Nephron progenitor cell (in vitro differentiated cells): ENCODE results near the gene UBAC2.

Source experiments
- DNase-seq: peaks from one replicate; pipeline ENCODE4 v3.0.0; 2021
- H3K27ac Mint-ChIP-seq: 2 replicates; pipeline ENCODE4 v1.8.0; 2021; ENCODE audit warnings: mild to moderate bottlenecking, moderate library complexity, mixed read lengths
- H3K27me3 Mint-ChIP-seq: 2 replicates; pipeline ENCODE4 v1.8.0; 2021; ENCODE audit warnings: mild to moderate bottlenecking, low read depth, mixed read lengths; ENCODE audit not compliant: poor library complexity
- H3K36me3 Mint-ChIP-seq: 2 replicates; pipeline ENCODE4 v1.8.0; 2021; ENCODE audit warnings: low read depth, mixed read lengths
- H3K4me1 Mint-ChIP-seq: 2 replicates; pipeline ENCODE4 v1.8.0; 2021; ENCODE audit warnings: mixed read lengths
- H3K4me3 Mint-ChIP-seq: 2 replicates; pipeline ENCODE4 v1.8.0; 2021; ENCODE audit warnings: mild to moderate bottlenecking, moderate library complexity, mixed read lengths
- H3K9me3 Mint-ChIP-seq: 2 replicates; pipeline ENCODE4 v1.8.0; 2021; ENCODE audit warnings: mild to moderate bottlenecking, moderate library complexity, mixed read lengths
- TF ChIP-seq, protein P1 (sequence below): fragments of 200-600 bp; sonication (generic); IDR thresholded peaks from 2 replicates; pipeline ENCODE4 v1.5.0; 2021; ENCODE audit warnings: antibody characterized with exemption

The UBAC2 gene

DNA sequence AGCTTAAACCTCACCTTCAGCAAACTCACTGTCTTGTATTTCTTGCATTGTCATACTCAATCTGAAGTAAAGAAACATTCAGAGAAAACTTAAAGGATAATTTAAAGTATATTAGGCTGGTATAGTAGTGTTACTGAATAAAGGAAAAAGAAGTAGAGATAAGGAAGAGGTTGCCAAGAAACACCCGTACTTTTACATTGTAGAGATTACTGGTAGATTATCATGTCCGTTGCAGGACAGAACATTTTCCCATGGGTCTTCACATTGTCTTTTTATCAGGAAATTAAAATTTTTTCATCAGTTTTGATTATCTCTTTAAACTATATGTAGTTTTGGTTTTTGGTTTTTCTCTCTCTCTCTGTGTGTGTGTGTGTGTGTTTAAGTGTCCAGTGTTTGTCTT lies 126.5 kb downstream of the UBAC2 start:
- no peak for DNase-seq
- Mint-ChIP-seq H3K27ac (no peak overlapping the region), H3K4me1 (peaks cover 18% of the 10 kb centered on the region), H3K9me3 (no peaks in the 10 kb centered on the region), H3K36me3 (peaks cover 69% of the 10 kb centered on the region), H3K4me3 (no peak overlapping the region), H3K27me3 (peaks cover 4% of the 10 kb centered on the region)
- TF ChIP-seq, protein P1, sequence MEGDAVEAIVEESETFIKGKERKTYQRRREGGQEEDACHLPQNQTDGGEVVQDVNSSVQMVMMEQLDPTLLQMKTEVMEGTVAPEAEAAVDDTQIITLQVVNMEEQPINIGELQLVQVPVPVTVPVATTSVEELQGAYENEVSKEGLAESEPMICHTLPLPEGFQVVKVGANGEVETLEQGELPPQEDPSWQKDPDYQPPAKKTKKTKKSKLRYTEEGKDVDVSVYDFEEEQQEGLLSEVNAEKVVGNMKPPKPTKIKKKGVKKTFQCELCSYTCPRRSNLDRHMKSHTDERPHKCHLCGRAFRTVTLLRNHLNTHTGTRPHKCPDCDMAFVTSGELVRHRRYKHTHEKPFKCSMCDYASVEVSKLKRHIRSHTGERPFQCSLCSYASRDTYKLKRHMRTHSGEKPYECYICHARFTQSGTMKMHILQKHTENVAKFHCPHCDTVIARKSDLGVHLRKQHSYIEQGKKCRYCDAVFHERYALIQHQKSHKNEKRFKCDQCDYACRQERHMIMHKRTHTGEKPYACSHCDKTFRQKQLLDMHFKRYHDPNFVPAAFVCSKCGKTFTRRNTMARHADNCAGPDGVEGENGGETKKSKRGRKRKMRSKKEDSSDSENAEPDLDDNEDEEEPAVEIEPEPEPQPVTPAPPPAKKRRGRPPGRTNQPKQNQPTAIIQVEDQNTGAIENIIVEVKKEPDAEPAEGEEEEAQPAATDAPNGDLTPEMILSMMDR = no peak

DNA sequence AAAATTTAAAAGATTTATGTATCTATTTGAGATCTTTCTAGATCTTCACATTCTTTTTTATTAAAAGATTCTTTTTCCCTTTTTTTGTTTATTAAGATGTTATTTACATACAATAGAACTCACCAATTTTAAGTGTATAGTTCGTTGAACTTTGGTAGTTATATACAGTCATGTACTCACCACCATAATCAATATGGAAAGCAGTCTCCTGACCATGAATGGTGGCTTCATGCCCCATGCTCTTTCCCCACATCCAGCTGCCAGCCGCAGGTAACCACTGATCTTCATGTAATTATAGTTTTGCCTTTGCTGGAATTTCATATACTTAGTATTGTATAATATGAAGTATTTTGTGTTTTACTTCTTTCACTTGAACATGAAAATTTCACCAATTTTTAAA lies 127.1 kb downstream of the UBAC2 start:
- peaks cover 4% of the 10 kb centered on the region for H3K27me3 Mint-ChIP-seq
- DNase-seq = no peak
- H3K9me3 Mint-ChIP-seq = no peaks in the 10 kb centered on the region
- no peak overlapping the region for H3K4me3 Mint-ChIP-seq
- peaks cover 11% of the 10 kb centered on the region for H3K4me1 Mint-ChIP-seq
- H3K27ac Mint-ChIP-seq = no peak overlapping the region
- TF ChIP-seq, protein P1 = no peak
- H3K36me3 Mint-ChIP-seq = peaks cover 63% of the 10 kb centered on the region

DNA sequence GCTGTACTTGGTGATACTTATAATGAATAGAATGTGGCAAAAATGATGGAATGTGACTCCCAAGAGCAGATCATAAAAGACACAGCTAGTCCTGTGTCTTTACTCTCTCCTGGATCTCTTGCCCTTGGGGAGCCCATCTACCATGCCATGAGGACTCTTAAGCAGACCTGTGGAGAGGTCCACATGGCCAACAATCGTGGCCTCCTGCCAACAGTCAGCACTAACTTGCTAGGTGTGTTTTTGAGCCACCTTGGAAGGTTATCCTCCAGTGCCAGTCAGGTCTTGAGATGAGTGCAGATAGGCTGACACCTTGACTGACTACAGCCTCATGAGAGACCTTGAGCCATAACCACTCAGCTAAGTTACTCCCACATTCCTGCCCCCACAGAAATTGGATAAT lies 128.8 kb downstream of the UBAC2 start:
- no peaks in the 10 kb centered on the region for H3K9me3 Mint-ChIP-seq
- DNase-seq = no peak
- peaks cover 6% of the 10 kb centered on the region for H3K4me1 Mint-ChIP-seq
- peaks cover 54% of the 10 kb centered on the region for H3K36me3 Mint-ChIP-seq
- H3K27me3 Mint-ChIP-seq = peaks cover 4% of the 10 kb centered on the region
- no peak overlapping the region for H3K27ac Mint-ChIP-seq
- TF ChIP-seq, protein P1 = no peak
- no peak overlapping the region for H3K4me3 Mint-ChIP-seq

DNA sequence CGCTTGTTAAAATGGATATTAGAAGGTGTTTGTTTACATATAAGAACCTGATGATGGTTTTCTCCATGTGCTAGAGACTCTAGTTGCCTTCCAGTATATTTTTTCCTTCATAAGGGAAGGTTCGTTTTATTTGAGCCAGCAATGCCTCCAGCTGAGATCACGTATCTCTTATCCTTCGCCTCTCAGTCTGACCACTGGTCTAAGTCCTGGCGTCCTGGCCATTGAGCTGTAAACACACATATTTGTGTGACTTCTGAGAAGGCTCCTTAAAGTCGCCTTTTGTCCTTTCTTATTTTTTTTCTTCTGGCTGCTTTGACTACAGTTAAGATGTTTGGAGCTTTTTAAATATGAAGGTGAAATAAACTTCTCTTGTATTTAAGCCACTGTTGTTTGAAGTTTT lies 130.3 kb downstream of the UBAC2 start:
- TF ChIP-seq, protein P1 = no peak
- peaks cover 41% of the 10 kb centered on the region for H3K36me3 Mint-ChIP-seq
- no peaks in the 10 kb centered on the region for H3K27me3 Mint-ChIP-seq
- DNase-seq = no peak
- H3K4me1 Mint-ChIP-seq = peaks cover 15% of the 10 kb centered on the region
- no peaks in the 10 kb centered on the region for H3K9me3 Mint-ChIP-seq
- H3K4me3 Mint-ChIP-seq = no peak overlapping the region
- H3K27ac Mint-ChIP-seq = no peak overlapping the region

DNA sequence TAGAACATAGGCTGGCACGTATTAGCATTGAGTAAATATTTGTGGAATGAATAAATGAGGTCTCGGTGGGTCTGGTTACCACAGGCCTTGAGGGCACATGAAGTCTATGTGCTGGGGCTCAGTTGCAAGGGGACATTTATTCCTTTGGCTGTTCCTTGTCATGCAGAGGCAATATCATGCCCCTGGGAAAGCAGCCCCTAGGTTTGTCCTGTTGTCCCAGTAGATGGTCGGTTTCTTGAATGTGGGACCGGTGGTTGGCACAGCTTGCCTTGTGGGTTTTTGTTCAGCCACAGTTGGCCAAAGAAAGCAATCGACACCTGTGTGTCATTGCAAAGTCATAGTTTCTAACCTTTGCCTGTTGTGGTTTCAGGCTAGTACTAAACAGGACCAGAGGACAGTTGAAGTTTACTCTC lies 131.2 kb downstream of the UBAC2 start:
- DNase-seq = no peak
- H3K36me3 Mint-ChIP-seq = peaks cover 36% of the 10 kb centered on the region
- peaks cover 24% of the 10 kb centered on the region for H3K4me1 Mint-ChIP-seq
- no peaks in the 10 kb centered on the region for H3K27me3 Mint-ChIP-seq
- H3K9me3 Mint-ChIP-seq = no peaks in the 10 kb centered on the region
- TF ChIP-seq, protein P1 = no peak
- no peak overlapping the region for H3K4me3 Mint-ChIP-seq
- no peak overlapping the region for H3K27ac Mint-ChIP-seq

DNA sequence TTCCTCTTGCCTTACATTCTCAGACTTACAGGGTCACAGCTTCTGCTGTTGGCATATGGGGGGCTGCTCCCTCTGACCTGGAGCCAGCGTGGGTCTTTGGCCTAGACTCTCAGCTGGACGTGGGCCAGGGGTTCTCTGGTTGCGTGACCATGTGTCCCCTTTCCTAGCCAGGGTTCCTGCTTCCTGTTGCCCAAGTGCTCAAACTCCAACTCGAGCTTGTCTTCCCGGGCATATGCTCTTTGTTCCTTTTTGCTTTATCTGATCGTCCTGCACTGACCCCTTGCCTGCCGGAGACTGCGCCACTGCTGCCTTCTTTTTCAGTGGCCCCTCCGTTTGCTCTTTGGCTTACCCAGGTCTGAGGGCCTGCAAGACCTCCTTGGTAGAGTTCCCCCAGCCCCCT lies 131.8 kb downstream of the UBAC2 start:
- Mint-ChIP-seq H3K27ac (no peak overlapping the region), H3K36me3 (peaks cover 30% of the 10 kb centered on the region), H3K9me3 (no peaks in the 10 kb centered on the region), H3K4me1 (peaks cover 29% of the 10 kb centered on the region), H3K4me3 (no peak overlapping the region), H3K27me3 (no peaks in the 10 kb centered on the region)
- TF ChIP-seq, protein P1 = no peak
- no peak for DNase-seq
